GM12878 (cell line): Measurements from ENCODE around the gene COL23A1.

Experiments
- BCL11A ChIP-seq: IDR thresholded peaks from 2 replicates; pipeline ENCODE4 v1.6.1; 2011; ENCODE audit warnings: low read depth, low read length
- CTCF ChIP-seq, 3 experiments: IDR thresholded peaks in 2 of 3; conservative IDR thresholded peaks in 1 of 3; 2 replicates each; pipeline ENCODE4 v1.5.1; 2011; ENCODE audit warnings: low read depth in 3 of 3, low read length in 3 of 3, mild to moderate bottlenecking in 3 of 3, control low read depth in 2 of 3, moderate library complexity in 2 of 3, inconsistent platforms in 1 of 3, mixed read lengths in 1 of 3; ENCODE audit not compliant: control insufficient read depth in 2 of 3, insufficient read depth in 1 of 3; ENCODE audit errors: extremely low read depth in 1 of 3
- SRF ChIP-seq, 2 experiments: IDR thresholded peaks; 2 replicates each; pipeline ENCODE4 v1.6.1; 2011; ENCODE audit warnings: low read depth in 2 of 2, low read length in 2 of 2, mild to moderate bottlenecking in 1 of 2, moderate library complexity in 1 of 2

- TF ChIP-seq BCL11A, result no peak
- TF ChIP-seq CTCF (IDR thresholded peaks at IDR 0.05 in 2 of 3, conservative IDR thresholded peaks at IDR 0.05 in 1 of 3; ENCODE audit: control insufficient read depth in 2 of 3, extremely low read depth in 1 of 3, insufficient read depth in 1 of 3, low read depth in 3 of 3, low read length in 3 of 3), result no peak; a peak in 1 of 6 replicates
- no peak for TF ChIP-seq SRF (IDR thresholded peaks at IDR 0.05; ENCODE audit: low read depth in 2 of 2, low read length in 2 of 2)
These were observed 385.1 kb downstream of the COL23A1 start for GRCh38 chr5:178204935-178205748.
